ENCODE results near the gene IFT52.

DNA sequence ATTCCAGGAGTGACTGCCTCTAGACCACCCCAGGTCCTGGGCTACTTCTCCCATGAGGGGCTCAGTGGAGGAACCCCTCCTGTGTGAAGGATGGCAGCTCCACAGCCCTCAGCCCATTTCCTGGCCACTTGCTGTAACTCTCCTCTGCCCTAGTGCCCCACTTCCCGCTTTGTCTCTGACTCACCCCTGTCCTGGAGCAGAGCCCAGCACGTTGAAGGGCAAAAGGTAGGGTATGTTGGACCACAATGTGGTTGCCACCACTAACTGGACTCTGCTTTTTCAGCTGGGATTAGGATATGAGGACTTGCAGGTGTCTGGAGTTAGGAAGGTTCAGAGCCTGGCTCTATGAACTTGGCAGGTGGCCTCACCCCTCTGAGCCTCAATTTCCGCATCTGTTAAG, 78.6 kb downstream of the IFT52 start:
- TF ChIP-seq, protein P1, sequence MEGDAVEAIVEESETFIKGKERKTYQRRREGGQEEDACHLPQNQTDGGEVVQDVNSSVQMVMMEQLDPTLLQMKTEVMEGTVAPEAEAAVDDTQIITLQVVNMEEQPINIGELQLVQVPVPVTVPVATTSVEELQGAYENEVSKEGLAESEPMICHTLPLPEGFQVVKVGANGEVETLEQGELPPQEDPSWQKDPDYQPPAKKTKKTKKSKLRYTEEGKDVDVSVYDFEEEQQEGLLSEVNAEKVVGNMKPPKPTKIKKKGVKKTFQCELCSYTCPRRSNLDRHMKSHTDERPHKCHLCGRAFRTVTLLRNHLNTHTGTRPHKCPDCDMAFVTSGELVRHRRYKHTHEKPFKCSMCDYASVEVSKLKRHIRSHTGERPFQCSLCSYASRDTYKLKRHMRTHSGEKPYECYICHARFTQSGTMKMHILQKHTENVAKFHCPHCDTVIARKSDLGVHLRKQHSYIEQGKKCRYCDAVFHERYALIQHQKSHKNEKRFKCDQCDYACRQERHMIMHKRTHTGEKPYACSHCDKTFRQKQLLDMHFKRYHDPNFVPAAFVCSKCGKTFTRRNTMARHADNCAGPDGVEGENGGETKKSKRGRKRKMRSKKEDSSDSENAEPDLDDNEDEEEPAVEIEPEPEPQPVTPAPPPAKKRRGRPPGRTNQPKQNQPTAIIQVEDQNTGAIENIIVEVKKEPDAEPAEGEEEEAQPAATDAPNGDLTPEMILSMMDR (IDR thresholded peaks at IDR 0.05; ENCODE audit: control extremely low read depth in 1 of 3, insufficient read depth in 1 of 3, low read depth in 1 of 3, low read length in 3 of 3), result no peak
- no peak; a peak in 1 of 3 replicates for TF ChIP-seq POLR2A (IDR thresholded peaks at IDR 0.05; ENCODE audit: control extremely low read depth in 1 of 2, low read depth in 2 of 2, low read length in 2 of 2)
- no peak for TF ChIP-seq ZNF274 (IDR thresholded peaks at IDR 0.05; ENCODE audit: borderline replicate concordance, extremely low read depth, low read length)
- no peak for TF ChIP-seq GABPA (IDR thresholded peaks at IDR 0.05; ENCODE audit: borderline replicate concordance, insufficient read depth, low read length)
- TF ChIP-seq RAD21 (IDR thresholded peaks at IDR 0.05 in 1 of 2, conservative IDR thresholded peaks at IDR 0.05 in 1 of 2; ENCODE audit: low read depth in 2 of 2, low read length in 2 of 2), result no peak
- TF ChIP-seq MAFK (IDR thresholded peaks at IDR 0.05; ENCODE audit: low read depth, low read length), result no peak
- no peak for TF ChIP-seq TAF1 (IDR thresholded peaks at IDR 0.05; ENCODE audit: low read depth, low read length)
- no peak for TF ChIP-seq BRCA1 (IDR thresholded peaks at IDR 0.05; ENCODE audit: low read depth, low read length)
- no peak for TF ChIP-seq SP1 (IDR thresholded peaks at IDR 0.05; ENCODE audit: low read depth, low read length)
- TF ChIP-seq EP300 (IDR thresholded peaks at IDR 0.05; ENCODE audit: borderline replicate concordance in 1 of 2, low read depth in 2 of 2, low read length in 2 of 2), result no peak
- TF ChIP-seq, protein P2, sequence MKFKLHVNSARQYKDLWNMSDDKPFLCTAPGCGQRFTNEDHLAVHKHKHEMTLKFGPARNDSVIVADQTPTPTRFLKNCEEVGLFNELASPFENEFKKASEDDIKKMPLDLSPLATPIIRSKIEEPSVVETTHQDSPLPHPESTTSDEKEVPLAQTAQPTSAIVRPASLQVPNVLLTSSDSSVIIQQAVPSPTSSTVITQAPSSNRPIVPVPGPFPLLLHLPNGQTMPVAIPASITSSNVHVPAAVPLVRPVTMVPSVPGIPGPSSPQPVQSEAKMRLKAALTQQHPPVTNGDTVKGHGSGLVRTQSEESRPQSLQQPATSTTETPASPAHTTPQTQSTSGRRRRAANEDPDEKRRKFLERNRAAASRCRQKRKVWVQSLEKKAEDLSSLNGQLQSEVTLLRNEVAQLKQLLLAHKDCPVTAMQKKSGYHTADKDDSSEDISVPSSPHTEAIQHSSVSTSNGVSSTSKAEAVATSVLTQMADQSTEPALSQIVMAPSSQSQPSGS (IDR thresholded peaks at IDR 0.05; ENCODE audit: low read length), result no peak
- TF ChIP-seq SIN3A (conservative IDR thresholded peaks at IDR 0.05 in 1 of 2, IDR thresholded peaks at IDR 0.05 in 1 of 2; ENCODE audit: low read depth in 1 of 2, low read length in 2 of 2), result no peak
- no peak for TF ChIP-seq POLR2AphosphoS5 (IDR thresholded peaks at IDR 0.05; ENCODE audit: low read depth, low read length)
- TF ChIP-seq CBX8 (IDR thresholded peaks at IDR 0.05; ENCODE audit: borderline replicate concordance, low read depth, low read length), result no peak

Data from H1 (cell line).